Smooth muscle cell of the brain vasculature (primary cell): ENCODE results near the gene OTUD5.
"Not testable (repeated sequence)": the region's sequence is repeated elsewhere in the genome, so short reads cannot be mapped to it uniquely, and the experiment has no call there.

Experiments used
- DNase-seq: peaks from one replicate; pipeline ENCODE4 v3.0.0-alpha.2; 2012; ENCODE audit warnings: low read depth, low spot score

Gene OTUD5

GRCh38 chrX:48890296-48890925, 67.0 kb downstream of the OTUD5 start:
- no peak for DNase-seq

- DNase-seq = not testable (repeated sequence)
These were observed 70.8 kb downstream of the OTUD5 start for GRCh38 chrX:48886586-48886985.

GRCh38 chrX:48883729-48884128, 73.7 kb downstream of the OTUD5 start:
- DNase-seq = no peak

- DNase-seq = not testable (repeated sequence)
These were observed 80.5 kb downstream of the OTUD5 start for GRCh38 chrX:48876944-48877343.
